WERI-Rb-1 (cell line): ENCODE measurements around the gene BTBD1.
A peak's percentile ranks its signal among the peaks of the same experiment; 100 is the strongest.
"Not testable (repeated sequence)": the region's sequence is repeated elsewhere in the genome, so short reads cannot be mapped to it uniquely, and the experiment has no call there.

Experiments used
- DNase-seq: peaks from one replicate; pipeline ENCODE4 v3.0.0-alpha.2; 2020
- H3K27ac ChIP-seq: fragments of 250-450 bp; sonication (Bioruptor Pico); 2 replicates; pipeline ENCODE4 v1.5.1; 2020; ENCODE audit warnings: mild to moderate bottlenecking, moderate library complexity
- H3K27me3 ChIP-seq: fragments of 250-450 bp; sonication (Bioruptor Pico); 2 replicates; pipeline ENCODE4 v1.5.1; 2021; ENCODE audit warnings: mild to moderate bottlenecking, low read depth, moderate library complexity; ENCODE audit not compliant: insufficient read depth, severe bottlenecking
- H3K36me3 ChIP-seq: fragments of 250-450 bp; sonication (Bioruptor Pico); 2 replicates; pipeline ENCODE4 v1.5.1; 2020; ENCODE audit warnings: mild to moderate bottlenecking, moderate library complexity
- H3K4me3 ChIP-seq: 2 replicates; pipeline ENCODE4 v1.5.1; 2011; ENCODE audit warnings: low read depth, mild to moderate bottlenecking, control low read depth, low read length
- H3K9me3 ChIP-seq: fragments of 250-450 bp; sonication (Bioruptor Pico); 2 replicates; pipeline ENCODE4 v1.5.1; 2021; ENCODE audit warnings: mild to moderate bottlenecking, moderate library complexity; ENCODE audit not compliant: severe bottlenecking
- CTCF ChIP-seq: IDR thresholded peaks from 2 replicates; pipeline ENCODE4 v1.5.1; 2011; ENCODE audit warnings: low read depth, mild to moderate bottlenecking, control low read depth, inconsistent platforms, low read length

Gene BTBD1

GRCh38 chr15:83102346-83102745 is 35.3 kb upstream of the BTBD1 start:
- no peak for DNase-seq
- no peak for TF ChIP-seq CTCF
- H3K36me3 ChIP-seq = no peaks in the 10 kb centered on the region
- peaks cover 2% of the 10 kb centered on the region for H3K9me3 ChIP-seq
- H3K27me3 ChIP-seq = no peaks in the 10 kb centered on the region
- no peak overlapping the region for H3K4me3 ChIP-seq
- no peak overlapping the region for H3K27ac ChIP-seq

- H3K9me3 ChIP-seq = peaks cover 6% of the 10 kb centered on the region
- no peaks in the 10 kb centered on the region for H3K36me3 ChIP-seq
- no peak overlapping the region for H3K27ac ChIP-seq
- TF ChIP-seq CTCF = no peak
- DNase-seq = no peak
- no peak overlapping the region for H3K4me3 ChIP-seq
- H3K27me3 ChIP-seq = no peaks in the 10 kb centered on the region
These were observed 33.1 kb upstream of the BTBD1 start for GRCh38 chr15:83100097-83100646.

GRCh38 chr15:83099290-83099689 is 32.2 kb upstream of the BTBD1 start:
- no peak overlapping the region for H3K27ac ChIP-seq
- H3K4me3 ChIP-seq = no peak overlapping the region
- H3K36me3 ChIP-seq = no peaks in the 10 kb centered on the region
- TF ChIP-seq CTCF = no peak
- no peak for DNase-seq
- H3K9me3 ChIP-seq = peaks cover 6% of the 10 kb centered on the region
- no peaks in the 10 kb centered on the region for H3K27me3 ChIP-seq

GRCh38 chr15:83098079-83098478 is 31.0 kb upstream of the BTBD1 start:
- no peaks in the 10 kb centered on the region for H3K36me3 ChIP-seq
- DNase-seq = peak; percentile 54
- H3K27me3 ChIP-seq = no peaks in the 10 kb centered on the region
- no peak for TF ChIP-seq CTCF
- H3K4me3 ChIP-seq = no peak overlapping the region
- peaks cover 6% of the 10 kb centered on the region for H3K9me3 ChIP-seq
- no peak overlapping the region for H3K27ac ChIP-seq

- H3K27ac ChIP-seq = no peak overlapping the region
- no peak for TF ChIP-seq CTCF
- no peaks in the 10 kb centered on the region for H3K36me3 ChIP-seq
- no peaks in the 10 kb centered on the region for H3K27me3 ChIP-seq
- H3K4me3 ChIP-seq = no peak overlapping the region
- DNase-seq = no peak
- peaks cover 6% of the 10 kb centered on the region for H3K9me3 ChIP-seq
These were observed 27.5 kb upstream of the BTBD1 start for GRCh38 chr15:83094583-83094982.

GRCh38 chr15:83092309-83092976 is 25.4 kb upstream of the BTBD1 start:
- no peak overlapping the region for H3K4me3 ChIP-seq
- H3K9me3 ChIP-seq = peaks cover 5% of the 10 kb centered on the region
- H3K27me3 ChIP-seq = no peaks in the 10 kb centered on the region
- no peaks in the 10 kb centered on the region for H3K36me3 ChIP-seq
- H3K27ac ChIP-seq = peak overlapping the region; percentile 38
- TF ChIP-seq CTCF = no peak
- peak; percentile 42 for DNase-seq

- not testable (repeated sequence) for H3K4me3 ChIP-seq, H3K36me3 ChIP-seq, H3K27me3 ChIP-seq, H3K9me3 ChIP-seq
- DNase-seq = peak; percentile 30
- H3K27ac ChIP-seq = peak overlapping the region; percentile 38
These were observed 24.9 kb upstream of the BTBD1 start for GRCh38 chr15:83091965-83092308.
